GM21737 (cell line): ENCODE results near the gene HYAL2.
"Not testable (repeated sequence)": the region's sequence is repeated elsewhere in the genome, so short reads cannot be mapped to it uniquely, and the experiment has no call there.

Experiments used
- ATAC-seq: cut with Tn5 transposase; IDR thresholded peaks from one replicate; pipeline ENCODE4 v1.9.1; 2021; ENCODE audit warnings: mild to moderate bottlenecking, moderate library complexity; ENCODE audit not compliant: unreplicated experiment

The HYAL2 gene

DNA sequence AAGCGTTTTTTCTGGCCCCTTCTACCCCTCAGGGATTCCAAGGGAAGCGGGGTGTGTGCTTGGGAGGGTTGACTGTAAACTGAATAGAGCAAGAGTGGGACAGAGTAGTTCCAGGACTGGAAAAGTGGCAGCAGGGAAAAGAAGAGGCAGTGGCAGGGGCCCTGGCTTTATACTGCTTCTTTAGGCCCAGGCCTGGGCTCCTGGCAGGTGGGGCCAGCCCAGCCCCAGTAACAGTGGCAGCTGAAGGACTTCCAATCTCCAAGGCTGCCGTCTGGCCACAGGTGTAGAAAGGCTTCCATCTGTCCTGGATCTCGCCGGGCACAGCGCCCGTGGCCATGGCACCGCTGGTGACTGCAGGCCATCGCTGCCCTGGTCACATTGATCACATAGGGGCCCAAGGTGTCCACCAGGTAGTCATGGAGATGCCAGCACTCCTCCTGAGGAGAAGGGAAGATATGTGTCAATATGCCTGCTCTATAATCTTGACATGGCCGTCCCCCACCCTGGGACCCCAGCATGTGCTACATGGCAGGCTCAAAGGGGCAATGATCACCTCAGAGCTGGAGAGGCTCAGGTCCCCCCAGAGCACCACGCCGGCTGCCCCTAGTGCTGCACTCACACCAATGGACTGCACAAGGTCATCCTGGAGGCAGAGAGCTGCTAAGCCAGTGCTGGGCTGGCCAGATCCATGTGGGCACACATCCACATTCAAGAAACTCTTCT, 29.3 kb downstream of the HYAL2 start:
- ATAC-seq, result no peak

DNA sequence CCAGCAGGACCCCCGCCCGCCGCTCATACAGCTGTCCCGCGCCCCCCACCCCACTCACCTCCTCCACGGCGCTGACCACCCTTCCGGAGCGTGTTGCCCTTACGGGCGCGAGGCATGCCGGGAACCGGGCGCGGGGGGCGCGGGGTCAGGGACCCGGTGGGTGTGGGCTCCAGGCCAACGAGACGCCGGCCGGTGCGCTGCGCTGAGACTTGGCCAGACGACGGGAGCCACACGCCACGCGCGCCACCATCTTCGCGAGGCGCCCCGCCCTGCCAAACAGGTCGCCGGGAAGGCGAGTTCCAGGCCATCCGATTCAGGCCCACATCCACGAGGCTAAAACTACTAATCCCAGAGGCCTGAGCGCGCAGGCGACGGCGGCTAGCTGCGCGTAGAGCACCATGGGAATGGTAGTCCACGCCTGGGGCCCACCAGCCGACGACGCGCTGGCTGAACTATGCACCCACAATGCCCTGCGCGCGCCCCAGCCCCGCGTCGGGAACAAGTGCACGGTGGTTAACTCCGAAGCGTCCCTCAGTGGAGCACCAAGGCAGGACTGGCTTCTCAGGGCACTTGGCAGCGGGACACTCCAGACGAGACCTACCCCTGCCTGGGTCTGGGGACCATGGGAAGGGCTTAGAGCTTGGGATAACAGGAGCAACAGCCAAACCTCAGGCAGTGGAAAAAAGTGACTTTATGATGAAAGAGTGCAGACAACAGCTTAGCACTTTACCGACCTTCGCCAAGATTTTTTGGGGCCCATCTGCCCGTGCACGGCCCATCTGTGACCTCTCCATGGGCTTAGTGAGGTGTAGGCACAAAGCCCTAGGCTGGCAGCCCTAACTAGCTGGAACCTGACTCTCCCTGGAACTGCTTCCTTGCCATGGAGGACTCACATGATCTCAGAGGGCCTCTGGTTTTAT, 30.1 kb downstream of the HYAL2 start, which contains the start of gene IFRD2:
Gene IFRD2 (minus strand): TSS at position 271 of the 920 bp plus-strand sequence. CDS start 155 bp downstream, at position 116.
- peak; percentile 91 for ATAC-seq

DNA sequence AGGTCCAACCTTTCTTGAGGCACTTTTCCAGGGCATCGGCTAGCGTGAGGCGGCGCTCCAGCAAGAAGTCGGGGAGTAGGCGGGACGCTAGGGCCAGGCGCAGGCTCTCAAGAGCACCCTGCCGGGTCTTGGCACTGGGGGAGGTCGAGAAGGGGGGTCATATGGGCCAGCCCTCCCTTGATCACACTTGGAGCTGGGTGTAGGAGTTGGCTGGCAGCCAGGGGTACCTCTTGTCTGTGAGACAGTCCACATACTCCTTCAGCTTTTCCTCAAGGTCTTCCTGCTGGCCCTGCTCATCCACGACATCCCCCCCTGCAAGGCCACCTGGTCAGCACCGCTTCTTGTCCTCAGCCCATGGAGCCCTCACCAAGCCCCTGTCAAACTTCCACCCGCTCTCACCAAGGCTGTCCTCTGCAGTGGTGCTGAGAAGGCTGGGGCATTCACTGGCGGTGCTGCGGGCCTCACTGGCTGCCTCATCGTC, 32.3 kb downstream of the HYAL2 start:
- ATAC-seq, result no peak

DNA sequence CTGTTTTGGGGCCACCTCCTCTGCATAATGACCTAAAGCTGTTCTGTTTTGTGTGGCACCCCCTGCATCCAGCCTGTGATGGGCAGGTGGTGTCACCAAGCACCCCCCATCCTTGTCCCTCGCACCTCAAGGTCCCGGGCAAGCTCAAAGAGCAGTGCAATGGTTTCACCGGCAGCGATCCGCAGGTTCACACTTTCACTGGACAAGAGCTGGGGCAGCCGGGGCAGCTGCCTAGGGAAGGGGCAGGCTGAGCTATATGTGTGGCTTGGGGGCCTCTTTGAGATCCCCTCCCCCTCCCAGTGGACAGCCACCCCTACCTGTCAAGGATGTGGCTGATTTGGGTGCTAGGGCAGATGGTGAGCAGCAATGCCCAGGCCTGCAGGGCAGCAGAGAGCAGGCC, 33.4 kb downstream of the HYAL2 start:
- no peak for ATAC-seq

DNA sequence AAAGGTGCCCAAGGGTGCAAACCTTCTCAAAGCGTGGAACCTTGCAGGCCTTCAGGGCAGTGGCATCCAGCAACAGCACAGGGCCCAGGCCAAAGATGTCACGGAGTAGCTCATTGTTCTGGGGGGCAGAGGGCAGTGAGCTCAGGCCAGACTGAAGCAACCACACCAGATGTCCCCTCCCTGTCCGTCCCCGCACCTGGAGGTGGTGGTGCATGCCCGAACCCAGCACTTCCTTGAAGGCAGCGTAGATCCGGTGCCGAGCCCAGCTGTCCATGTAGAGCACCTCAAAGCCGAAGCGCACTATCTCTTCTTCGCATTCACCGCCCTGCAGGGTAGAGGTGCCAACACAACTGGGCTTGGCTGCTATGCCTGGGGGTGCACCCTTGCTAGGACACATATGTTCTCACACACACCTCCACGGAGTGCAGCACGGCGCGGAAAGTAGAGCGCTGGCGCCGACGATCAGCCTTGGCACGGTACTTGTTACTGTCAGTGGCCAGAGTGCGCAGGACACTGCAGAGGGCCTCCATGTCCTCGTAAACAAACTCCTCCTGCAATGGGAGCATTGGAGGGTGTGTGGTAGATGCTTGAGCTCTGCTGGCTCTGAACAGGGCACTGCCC, 34.0 kb downstream of the HYAL2 start:
- ATAC-seq, result no peak

DNA sequence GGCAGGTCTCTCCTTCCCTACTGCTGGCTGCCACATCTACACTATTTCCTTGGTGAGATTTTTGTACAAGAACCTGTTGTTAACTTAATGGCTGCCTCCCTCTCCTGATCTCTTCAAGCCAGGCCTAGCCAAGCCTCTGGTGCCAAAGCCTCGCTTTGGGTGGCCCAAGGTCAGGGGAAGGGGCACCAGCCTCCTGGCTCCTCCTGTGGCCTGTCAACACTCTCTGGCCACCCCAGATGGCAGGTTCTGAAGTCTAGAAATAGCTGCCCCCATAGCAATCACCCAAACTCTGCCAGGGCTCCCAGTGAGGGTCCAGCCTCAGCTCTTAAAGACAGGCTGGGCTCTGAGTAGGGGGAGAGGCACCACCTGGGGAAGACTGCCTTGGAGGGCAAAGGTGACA, 35.3 kb downstream of the HYAL2 start:
- no peak for ATAC-seq

DNA sequence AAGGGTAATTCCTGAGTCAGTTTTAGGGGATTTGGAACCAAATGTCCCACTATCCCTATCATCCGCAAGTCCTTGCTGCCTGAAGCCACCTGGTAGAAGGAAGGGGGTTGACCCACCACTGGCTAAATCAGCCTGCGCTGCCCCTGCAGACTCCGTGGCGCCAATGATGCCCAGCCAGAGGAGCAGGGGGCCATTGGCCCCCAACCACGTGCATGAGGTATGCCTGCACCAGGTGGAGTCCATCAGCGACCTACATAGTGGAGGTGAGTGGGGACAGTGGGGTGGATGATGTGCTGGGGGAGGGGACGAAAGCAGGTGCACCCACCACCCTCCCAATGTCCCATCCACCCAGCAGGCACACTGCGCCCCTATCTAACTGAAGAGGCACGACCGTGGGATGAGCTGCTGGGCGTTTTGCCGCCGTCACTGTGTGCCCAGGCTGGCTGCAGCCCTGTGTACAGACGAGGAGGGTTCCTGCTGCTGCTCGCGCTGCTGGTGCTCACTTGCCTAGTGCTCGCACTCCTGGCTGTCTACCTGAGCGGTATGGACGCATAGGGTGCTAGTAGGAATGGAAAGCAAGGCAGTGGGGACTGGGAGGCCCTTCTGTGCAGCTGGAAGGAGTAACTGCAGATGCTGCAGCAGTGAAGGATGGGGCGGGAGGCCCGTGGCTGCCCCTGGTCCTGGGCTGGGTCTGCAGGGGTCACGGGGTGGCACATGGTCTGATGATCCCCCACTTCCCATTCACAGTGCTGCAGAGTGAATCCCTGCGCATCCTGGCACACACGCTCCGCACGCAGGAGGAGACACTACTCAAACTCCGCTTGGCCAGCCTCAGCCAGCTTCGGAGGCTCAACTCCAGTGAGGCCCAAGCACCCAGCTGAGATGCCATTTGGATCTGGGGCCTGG, 36.0 kb downstream of the HYAL2 start:
- ATAC-seq, result no peak

DNA sequence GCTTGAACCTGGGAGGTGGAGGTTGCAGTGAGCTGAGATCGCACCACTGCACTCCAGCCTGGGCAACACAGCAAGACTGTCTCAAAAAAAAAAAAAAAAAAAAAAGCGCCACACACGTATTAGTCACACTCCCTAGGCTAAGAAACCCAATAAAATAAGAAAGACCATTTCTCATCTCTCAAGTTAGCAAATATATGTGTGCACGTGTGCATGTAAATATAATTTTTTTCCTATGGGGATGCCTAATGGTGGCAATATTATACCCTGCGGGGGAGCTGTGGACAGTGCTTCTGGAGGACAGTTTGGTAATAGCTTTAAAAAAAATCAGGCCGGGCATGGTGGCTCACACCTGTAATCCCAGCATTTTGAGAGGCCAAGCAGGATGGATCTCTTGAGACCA, 38.4 kb downstream of the HYAL2 start:
- not testable (repeated sequence) for ATAC-seq

DNA sequence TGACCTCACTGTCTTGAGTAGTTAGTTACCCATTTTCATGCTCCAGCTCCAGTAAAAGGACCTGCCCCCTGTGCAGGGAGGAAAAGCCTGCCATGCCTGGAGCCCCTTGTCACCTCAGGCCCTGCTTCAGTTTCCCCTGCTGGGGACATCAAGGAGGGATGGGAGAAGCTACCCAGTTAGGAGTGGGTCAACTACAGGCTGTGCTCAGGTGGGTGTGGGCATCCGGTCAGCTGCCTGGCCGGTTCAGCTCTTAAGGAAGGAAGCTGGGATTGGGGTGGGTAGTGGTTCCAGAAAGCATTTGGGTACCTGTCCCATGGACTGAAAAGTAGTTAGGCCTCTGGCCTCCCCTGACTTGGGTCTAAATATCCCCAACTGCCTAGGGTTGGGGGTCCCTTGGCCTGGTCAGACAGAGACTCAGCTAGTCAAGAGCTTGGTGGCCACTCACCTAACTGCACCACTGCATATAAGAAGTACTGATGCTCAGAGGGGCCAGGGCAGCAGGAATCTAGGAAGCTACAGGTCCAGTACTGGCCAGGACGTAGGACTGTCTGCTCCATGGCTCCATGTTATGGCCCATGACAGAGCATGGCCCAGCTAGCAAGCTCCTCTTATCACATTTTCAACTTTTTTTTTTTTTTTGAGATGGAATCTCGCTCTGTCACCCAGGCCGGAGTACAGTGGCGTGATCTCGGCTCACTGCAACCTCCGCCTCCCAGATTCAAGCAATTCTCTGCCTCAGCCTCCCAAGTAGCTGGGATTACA, 43.1 kb downstream of the HYAL2 start:
- ATAC-seq, result no peak

DNA sequence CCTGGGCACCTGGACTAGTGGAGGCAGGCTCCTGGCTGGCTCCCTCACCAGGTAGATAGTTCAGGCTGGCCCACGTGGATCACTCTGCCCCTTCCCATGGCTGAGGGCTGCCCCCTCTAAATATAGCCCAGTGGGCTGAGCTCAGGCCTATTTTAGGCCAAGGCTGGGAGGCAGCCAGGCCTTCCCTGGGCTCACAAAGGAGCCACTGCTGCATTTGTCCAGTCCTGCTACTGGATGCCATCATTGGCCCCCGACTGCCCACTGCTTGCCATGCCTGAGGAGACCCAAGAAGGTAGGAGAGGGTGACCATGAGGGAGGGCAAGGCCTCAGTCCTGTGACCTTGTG, 43.7 kb downstream of the HYAL2 start, which contains the start of gene LSMEM2:
Gene LSMEM2 (plus strand): TSS at position 208 of the 345 bp plus-strand sequence. CDS start 27 bp downstream, at position 235.
- no peak for ATAC-seq

DNA sequence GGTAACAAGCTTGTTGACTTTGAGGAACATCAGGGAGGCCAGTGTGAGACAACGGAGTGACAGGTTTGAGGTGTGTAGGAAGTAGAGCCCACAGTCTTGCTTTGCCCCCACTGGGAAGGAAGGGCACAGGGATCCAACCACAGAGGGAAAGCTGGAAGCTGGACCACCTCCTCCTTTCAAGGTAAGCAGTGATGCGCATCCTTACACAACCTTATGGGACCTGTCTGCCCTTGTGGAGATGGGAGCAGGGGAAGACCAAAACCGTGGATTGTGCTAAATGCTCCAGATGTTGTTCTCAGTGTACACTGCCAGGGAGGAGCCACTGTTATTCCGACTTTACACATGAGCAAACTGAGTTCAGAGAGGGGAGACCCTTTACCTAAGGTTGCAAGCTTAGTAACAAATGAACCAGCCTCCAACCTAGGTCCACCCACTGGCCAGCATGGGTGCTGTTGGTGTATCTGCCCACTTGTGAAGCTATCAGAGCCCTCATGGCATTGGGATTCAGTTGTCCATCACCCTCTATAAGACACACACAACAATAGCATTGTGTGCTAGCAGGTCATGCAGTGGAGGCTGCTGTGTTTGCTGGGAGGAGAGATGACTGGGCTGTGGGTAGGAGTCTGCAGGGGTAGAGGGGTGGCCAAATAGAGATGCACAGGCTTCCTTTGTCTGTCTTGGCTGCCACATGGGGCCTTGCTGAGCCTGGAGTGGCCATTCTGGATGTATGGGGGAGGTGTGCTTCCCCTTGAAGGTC, 44.2 kb downstream of the HYAL2 start:
- ATAC-seq, result no peak

DNA sequence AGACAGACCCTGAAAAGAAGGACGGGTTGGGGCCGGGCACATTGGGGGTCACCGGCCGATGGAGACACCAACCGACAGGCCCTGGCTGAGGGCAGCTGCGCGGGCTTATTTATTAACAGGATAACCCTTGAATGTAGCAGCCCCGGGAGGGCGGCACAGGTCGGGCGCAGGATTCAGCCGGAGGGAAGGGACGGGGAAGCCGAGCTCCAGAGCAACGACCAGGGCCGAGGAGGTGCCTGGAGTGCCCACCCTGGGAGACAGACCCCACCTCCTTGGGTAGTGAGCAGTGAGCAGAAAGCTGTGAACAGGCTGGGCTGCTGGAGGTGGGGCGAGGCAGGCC, 45.8 kb downstream of the HYAL2 start:
- ATAC-seq, result no peak

DNA sequence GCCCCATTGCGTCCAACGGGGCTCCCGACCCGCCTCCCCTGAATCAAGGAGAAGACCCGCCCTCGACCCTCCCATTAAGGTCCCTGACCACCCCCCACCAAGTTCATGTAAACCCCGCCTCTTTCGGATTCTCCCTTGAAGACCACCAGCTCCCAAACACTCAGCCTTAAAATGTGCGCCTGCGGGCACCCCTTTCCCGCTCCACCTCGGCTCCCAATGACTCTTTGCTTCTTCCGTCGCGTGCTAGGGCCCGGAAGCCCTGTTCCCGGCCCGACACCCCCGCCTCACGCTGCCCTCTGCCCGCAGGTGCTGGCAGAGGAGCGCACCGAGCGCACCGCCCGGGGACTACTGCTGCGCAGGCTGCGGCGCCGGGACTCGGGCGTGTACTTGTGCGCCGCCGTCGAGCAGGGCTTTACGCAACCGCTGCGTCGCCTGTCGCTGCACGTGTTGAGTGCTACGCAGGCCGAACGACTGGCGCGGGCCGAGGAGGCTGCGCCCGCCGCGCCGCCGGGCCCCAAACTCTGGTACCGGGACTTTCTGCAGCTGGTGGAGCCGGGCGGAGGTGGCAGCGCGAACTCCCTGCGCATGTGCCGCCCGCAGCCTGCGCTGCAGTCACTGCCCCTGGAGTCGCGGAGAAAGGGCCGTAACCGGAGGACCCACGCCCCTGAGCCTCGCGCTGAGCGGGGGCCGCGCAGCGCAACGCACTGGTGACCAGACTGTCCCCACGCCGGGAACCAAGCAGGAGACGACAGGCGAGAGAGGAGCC, 46.4 kb downstream of the HYAL2 start:
- no peak for ATAC-seq

DNA sequence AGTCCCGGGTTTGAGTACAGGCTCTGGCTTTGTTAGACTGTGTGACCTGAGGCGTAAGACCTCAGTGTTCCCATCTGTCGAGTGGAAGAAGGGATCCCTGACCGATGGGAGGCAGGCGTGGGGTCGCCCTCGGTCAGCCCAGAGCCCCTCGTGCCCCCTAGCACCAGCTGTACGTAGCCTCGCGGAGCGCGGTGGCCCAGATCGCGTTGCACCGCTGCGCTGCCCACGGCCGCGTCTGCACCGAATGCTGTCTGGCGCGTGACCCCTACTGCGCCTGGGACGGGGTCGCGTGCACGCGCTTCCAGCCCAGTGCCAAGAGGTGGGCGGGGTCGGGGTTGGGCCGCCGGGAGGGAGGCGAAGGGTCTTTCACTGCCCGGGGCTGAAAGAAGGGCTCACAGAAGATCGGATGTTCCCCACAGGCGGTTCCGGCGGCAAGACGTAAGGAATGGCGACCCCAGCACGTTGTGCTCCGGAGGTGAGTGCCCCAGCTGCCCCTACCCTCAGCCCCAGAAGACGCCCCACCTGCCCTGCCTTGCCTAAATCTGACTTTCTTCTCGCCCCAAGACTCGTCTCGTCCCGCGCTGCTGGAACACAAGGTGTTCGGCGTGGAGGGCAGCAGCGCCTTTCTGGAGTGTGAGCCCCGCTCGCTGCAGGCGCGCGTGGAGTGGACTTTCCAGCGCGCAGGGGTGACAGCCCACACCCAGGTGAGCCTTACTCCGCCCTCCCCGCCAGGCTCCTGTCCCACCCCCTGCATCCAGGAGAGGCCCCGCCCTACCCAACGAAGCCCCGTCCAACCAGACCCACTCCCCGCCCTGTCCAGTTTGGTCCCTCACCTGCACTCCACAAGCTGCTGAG, 47.2 kb downstream of the HYAL2 start:
- ATAC-seq, result no peak

DNA sequence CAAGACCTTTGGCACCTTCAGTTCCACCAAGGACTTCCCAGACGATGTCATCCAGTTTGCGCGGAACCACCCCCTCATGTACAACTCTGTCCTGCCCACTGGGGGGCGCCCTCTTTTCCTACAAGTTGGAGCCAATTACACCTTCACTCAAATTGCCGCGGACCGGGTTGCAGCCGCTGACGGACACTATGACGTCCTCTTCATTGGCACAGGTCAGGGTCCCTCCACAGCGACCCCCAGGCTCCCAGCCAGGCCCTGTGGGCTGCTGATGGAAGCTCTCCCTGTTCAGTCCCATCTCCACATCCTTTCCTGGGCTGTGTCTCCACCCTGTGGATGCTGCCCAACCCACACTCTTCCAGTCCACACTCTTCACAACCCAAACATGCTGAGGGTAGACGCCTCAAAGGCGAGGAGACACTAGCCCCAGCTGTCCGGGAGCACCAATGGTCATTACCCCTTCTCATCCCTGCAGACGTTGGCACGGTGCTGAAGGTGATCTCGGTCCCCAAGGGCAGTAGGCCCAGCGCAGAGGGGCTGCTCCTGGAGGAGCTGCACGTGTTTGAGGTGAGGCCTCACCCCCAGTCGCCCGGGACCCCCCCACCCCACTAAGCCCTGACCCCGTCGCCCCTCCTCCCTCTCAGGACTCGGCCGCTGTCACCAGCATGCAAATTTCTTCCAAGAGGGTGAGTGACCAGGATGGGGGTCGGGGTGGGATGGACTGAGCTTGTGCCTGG, 48.0 kb downstream of the HYAL2 start:
- ATAC-seq, result no peak

DNA sequence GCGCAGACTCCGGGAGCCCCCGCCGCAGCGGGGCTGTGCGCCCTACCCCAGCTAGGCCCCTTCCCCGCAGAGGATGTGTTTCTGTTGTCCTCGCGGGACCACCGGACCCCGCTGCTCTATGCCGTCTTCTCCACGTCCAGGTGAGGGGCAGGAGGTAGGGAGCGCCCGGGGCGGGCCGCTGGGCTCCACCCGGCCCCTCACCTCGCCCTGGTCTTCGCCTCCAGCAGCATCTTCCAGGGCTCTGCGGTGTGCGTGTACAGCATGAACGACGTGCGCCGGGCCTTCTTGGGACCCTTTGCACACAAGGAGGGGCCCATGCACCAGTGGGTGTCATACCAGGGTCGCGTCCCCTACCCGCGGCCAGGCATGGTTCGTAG, 48.9 kb downstream of the HYAL2 start:
- ATAC-seq, result no peak
